NCI-H748 (cell line): ENCODE measurements around the gene ITGA3.
A peak's percentile ranks its signal among the peaks of the same experiment; 100 is the strongest.

Experiments
- DNase-seq: peaks from one replicate; lab custom pipeline; 2025; ENCODE audit not compliant: unreplicated experiment; lab: John Stamatoyannopoulos, UW

The ITGA3 gene

GRCh38 chr17:50055426-50056216 is at the start of gene ITGA3:
Gene ITGA3 (plus strand): TSS chr17:50056110. CDS start chr17:50056440, 330 bp downstream.
- peak; percentile 93 for DNase-seq

- DNase-seq, result no peak
Measured at GRCh38 chr17:50009282-50009681, 46.6 kb upstream of the ITGA3 start.

- DNase-seq, result no peak
Measured at GRCh38 chr17:50013079-50013478, 42.8 kb upstream of the ITGA3 start.

- no peak for DNase-seq
Measured at GRCh38 chr17:50014471-50015088, 41.3 kb upstream of the ITGA3 start.

GRCh38 chr17:50015146-50015545 is 40.8 kb upstream of the ITGA3 start:
- DNase-seq, result no peak

- DNase-seq, result no peak
Measured at GRCh38 chr17:50018909-50019308, 37.0 kb upstream of the ITGA3 start.

- DNase-seq, result no peak
Measured at GRCh38 chr17:50020841-50021599, 34.9 kb upstream of the ITGA3 start.

- DNase-seq, result no peak
Measured at GRCh38 chr17:50021681-50022370, 34.1 kb upstream of the ITGA3 start.

GRCh38 chr17:50022463-50023130 is 33.3 kb upstream of the ITGA3 start:
- DNase-seq, result no peak

GRCh38 chr17:50023520-50023919 is 32.4 kb upstream of the ITGA3 start:
- no peak for DNase-seq

GRCh38 chr17:50024808-50025207 is 31.1 kb upstream of the ITGA3 start:
- no peak for DNase-seq

GRCh38 chr17:50026046-50026675 is 29.7 kb upstream of the ITGA3 start:
- no peak for DNase-seq

GRCh38 chr17:50026837-50027171 is 29.1 kb upstream of the ITGA3 start:
- peak; percentile 62 for DNase-seq

- DNase-seq, result no peak
Measured at GRCh38 chr17:50027172-50027880, 28.6 kb upstream of the ITGA3 start.

- no peak for DNase-seq
Measured at GRCh38 chr17:50027881-50028735, 27.8 kb upstream of the ITGA3 start.

- no peak for DNase-seq
Measured at GRCh38 chr17:50028736-50029120, 27.2 kb upstream of the ITGA3 start.

- no peak for DNase-seq
Measured at GRCh38 chr17:50029185-50029584, 26.7 kb upstream of the ITGA3 start.

- DNase-seq, result no peak
Measured at GRCh38 chr17:50033316-50033715, 22.6 kb upstream of the ITGA3 start.
